Measurements from ENCODE around the gene TUBGCP6. TPM values are rescaled to one million over a fixed set of nuclear protein-coding genes. Genes with fewer than 3 reads are reported as not detected.

Gene TUBGCP6
- total RNA-seq, 1 experiment from 2014 or later = 13.0 TPM

GRCh38 chr22:50252082-50253045 lies 7.5 kb upstream of the TUBGCP6 start:
- peak; percentile 56 for DNase-seq (ENCODE audit: extremely low read depth, low read depth)

- no peak for DNase-seq (ENCODE audit: extremely low read depth, low read depth)
These were observed 6.8 kb upstream of the TUBGCP6 start for GRCh38 chr22:50251477-50252081.

- peak; percentile 54 for DNase-seq (ENCODE audit: extremely low read depth, low read depth)
These were observed 6.0 kb upstream of the TUBGCP6 start, which contains the start of gene HDAC10 for GRCh38 chr22:50250555-50251476. TSS of gene HDAC10 (minus strand) at chr22:50251265. CDS start at chr22:50251032, 233 bp downstream.

- DNase-seq (ENCODE audit: extremely low read depth, low read depth) = no peak
These were observed 5.4 kb upstream of the TUBGCP6 start for GRCh38 chr22:50250249-50250554.

- no peak for DNase-seq (ENCODE audit: extremely low read depth, low read depth)
These were observed 4.8 kb upstream of the TUBGCP6 start for GRCh38 chr22:50249341-50250248.

- DNase-seq (ENCODE audit: extremely low read depth, low read depth) = no peak
These were observed 3.6 kb upstream of the TUBGCP6 start for GRCh38 chr22:50248196-50249081.

- DNase-seq (ENCODE audit: extremely low read depth, low read depth) = peak; percentile 65
These were observed 2.9 kb upstream of the TUBGCP6 start for GRCh38 chr22:50247748-50248147.

GRCh38 chr22:50246242-50247175 lies 1.7 kb upstream of the TUBGCP6 start:
- DNase-seq (ENCODE audit: extremely low read depth, low read depth) = no peak

- DNase-seq (ENCODE audit: extremely low read depth, low read depth) = no peak
These were observed 620 bp upstream of the TUBGCP6 start for GRCh38 chr22:50245214-50246072.

- DNase-seq (ENCODE audit: extremely low read depth, low read depth) = no peak
These were observed 971 bp downstream of the TUBGCP6 start for GRCh38 chr22:50243685-50244419.

- no peak for DNase-seq (ENCODE audit: extremely low read depth, low read depth)
These were observed 2.3 kb downstream of the TUBGCP6 start for GRCh38 chr22:50242406-50242949.

- no peak for DNase-seq (ENCODE audit: extremely low read depth, low read depth)
These were observed 6.1 kb downstream of the TUBGCP6 start for GRCh38 chr22:50238755-50239154.

- DNase-seq (ENCODE audit: extremely low read depth, low read depth) = no peak
These were observed 8.0 kb downstream of the TUBGCP6 start for GRCh38 chr22:50236731-50237409.

GRCh38 chr22:50233223-50233622 lies 11.6 kb downstream of the TUBGCP6 start:
- DNase-seq (ENCODE audit: extremely low read depth, low read depth) = no peak

GRCh38 chr22:50232481-50233151 lies 12.2 kb downstream of the TUBGCP6 start:
- DNase-seq (ENCODE audit: extremely low read depth, low read depth) = no peak
